ENCODE data around the gene DYNC1H1.

- no peak for TF ChIP-seq EZH2 (IDR thresholded peaks at IDR 0.05)
- TF ChIP-seq ZFX (IDR thresholded peaks at IDR 0.05), result peak; percentile 91
- TF ChIP-seq, protein P1, sequence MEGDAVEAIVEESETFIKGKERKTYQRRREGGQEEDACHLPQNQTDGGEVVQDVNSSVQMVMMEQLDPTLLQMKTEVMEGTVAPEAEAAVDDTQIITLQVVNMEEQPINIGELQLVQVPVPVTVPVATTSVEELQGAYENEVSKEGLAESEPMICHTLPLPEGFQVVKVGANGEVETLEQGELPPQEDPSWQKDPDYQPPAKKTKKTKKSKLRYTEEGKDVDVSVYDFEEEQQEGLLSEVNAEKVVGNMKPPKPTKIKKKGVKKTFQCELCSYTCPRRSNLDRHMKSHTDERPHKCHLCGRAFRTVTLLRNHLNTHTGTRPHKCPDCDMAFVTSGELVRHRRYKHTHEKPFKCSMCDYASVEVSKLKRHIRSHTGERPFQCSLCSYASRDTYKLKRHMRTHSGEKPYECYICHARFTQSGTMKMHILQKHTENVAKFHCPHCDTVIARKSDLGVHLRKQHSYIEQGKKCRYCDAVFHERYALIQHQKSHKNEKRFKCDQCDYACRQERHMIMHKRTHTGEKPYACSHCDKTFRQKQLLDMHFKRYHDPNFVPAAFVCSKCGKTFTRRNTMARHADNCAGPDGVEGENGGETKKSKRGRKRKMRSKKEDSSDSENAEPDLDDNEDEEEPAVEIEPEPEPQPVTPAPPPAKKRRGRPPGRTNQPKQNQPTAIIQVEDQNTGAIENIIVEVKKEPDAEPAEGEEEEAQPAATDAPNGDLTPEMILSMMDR (IDR thresholded peaks at IDR 0.05 in 2 of 3, conservative IDR thresholded peaks at IDR 0.05 in 1 of 3; ENCODE audit: borderline replicate concordance in 1 of 3, insufficient read depth in 1 of 3, low read depth in 2 of 3, low read length in 2 of 3), result no peak
- TF ChIP-seq ELF1 (IDR thresholded peaks at IDR 0.05; ENCODE audit: borderline replicate concordance, low read depth), result no peak
- TF ChIP-seq POLR2AphosphoS5 (IDR thresholded peaks at IDR 0.05; ENCODE audit: low read depth, low read length), result no peak
- TF ChIP-seq POLR2A (IDR thresholded peaks at IDR 0.05; ENCODE audit: borderline replicate concordance, extremely low read depth, insufficient read depth, insufficient read length), result no peak
- no peak for TF ChIP-seq YY1 (IDR thresholded peaks at IDR 0.05; ENCODE audit: extremely low read depth, insufficient replicate concordance, low read depth, low read length)
- TF ChIP-seq, protein P2, sequence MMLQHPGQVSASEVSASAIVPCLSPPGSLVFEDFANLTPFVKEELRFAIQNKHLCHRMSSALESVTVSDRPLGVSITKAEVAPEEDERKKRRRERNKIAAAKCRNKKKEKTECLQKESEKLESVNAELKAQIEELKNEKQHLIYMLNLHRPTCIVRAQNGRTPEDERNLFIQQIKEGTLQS (IDR thresholded peaks at IDR 0.05), result no peak
Measured at GRCh38 chr14:102086709-102086971, 122.3 kb downstream of the DYNC1H1 start.

All from HCT116 (cell line).